HepG2 (cell line): ENCODE results near the gene NR3C2. TPM values are rescaled to one million over a fixed set of nuclear protein-coding genes. Genes with fewer than 3 reads are reported as not detected.

ENCODE experiments used
- ATAC-seq: fragments of 200-7000 bp; cut with Tn5 transposase; 3 replicates; pipeline ENCODE4 v1.9.1; 2020; ENCODE audit warnings: mild to moderate bottlenecking, moderate library complexity
- BruUV-seq: library from RNA; stranded (reverse); fragments of 400-500 nt; replicated peaks from 2 replicates; lab custom pipeline; 2021; lab: Mats Ljungman, UMichigan
- CTCF ChIA-PET: fragments of 300-600 bp; formaldehyde crosslinking; extraction: SDS; loops from one replicate; lab custom pipeline; 2021; ENCODE audit warnings: low total read pairs, inconsistent platforms, low intra/inter-chr PET ratio; lab: Yijun Ruan, JAX
- POLR2A ChIA-PET: fragments of 350-600 bp; sonication (Branson Sonifier 250); formaldehyde crosslinking; loops from one replicate; lab custom pipeline; 2020; ENCODE audit warnings: antibody characterized with exemption, inconsistent platforms; lab: Yijun Ruan, JAX
- DNase-seq: peaks from one replicate; pipeline ENCODE4 v3.0.0-alpha.2; 2015; ENCODE audit warnings: low spot score
- FAIRE-seq: peaks from 3 replicates; lab custom pipeline; 2011; peaks lifted over from hg19 to GRCh38; lab: Jason Lieb, UNC
- H2AFZ ChIP-seq: one replicate; pipeline ENCODE4 v1.6.1; 2011; ENCODE audit warnings: low read length, inconsistent platforms
- H3K27ac ChIP-seq: fragments of 300-600 bp; 3 replicates; pipeline ENCODE4 v1.8.0; 2011; ENCODE audit warnings: mixed run types, mild to moderate bottlenecking, mixed read lengths, low read length, inconsistent platforms; ENCODE audit not compliant: insufficient read depth; ENCODE audit errors: extremely low read length
- H3K27me3 ChIP-seq, 2 experiments: fragments of 200-600 bp in 1 of 2; 2 replicates in 1 of 2; 3 replicates in 1 of 2; pipeline versions ENCODE4 v1.6.0 to v1.8.0; 2011; ENCODE audit warnings: low read length in 2 of 2, mild to moderate bottlenecking in 2 of 2, moderate library complexity in 2 of 2, inconsistent platforms in 1 of 2; ENCODE audit not compliant: insufficient read depth in 2 of 2, control insufficient read depth in 1 of 2
- H3K36me3 ChIP-seq, 2 experiments: fragments of 200-600 bp in 1 of 2; replicated peaks in 1 of 2; 2 replicates in 1 of 2; 3 replicates in 1 of 2; pipeline versions ENCODE4 v1.5.1 to v1.8.0; 2011; ENCODE audit warnings: low read length in 2 of 2, inconsistent platforms in 1 of 2; ENCODE audit not compliant: insufficient read depth in 2 of 2, control insufficient read depth in 1 of 2
- H3K4me1 ChIP-seq: 2 replicates; pipeline ENCODE4 v1.5.1; 2012; ENCODE audit warnings: low read length, inconsistent platforms; ENCODE audit not compliant: insufficient read depth
- H3K4me2 ChIP-seq: 2 replicates; pipeline ENCODE4 v1.6.0; 2011; ENCODE audit warnings: low read depth, low read length, inconsistent platforms
- H3K4me3 ChIP-seq, 3 experiments: fragments of 200-600 bp in 1 of 3; sonication (generic), shearing (Covaris generic) in 1 of 3; replicated peaks in 1 of 3; 2 replicates each; pipeline ENCODE4 v1.5.1; 2011 to 2016; ENCODE audit warnings: low read length in 3 of 3, inconsistent platforms in 2 of 3, low read depth in 2 of 3, mild to moderate bottlenecking in 2 of 3, control low read depth in 1 of 3, mixed read lengths in 1 of 3; ENCODE audit not compliant: insufficient read depth in 1 of 3
- H3K79me2 ChIP-seq: one replicate; pipeline ENCODE4 v1.6.1; 2011; ENCODE audit warnings: low read length, inconsistent platforms; ENCODE audit not compliant: insufficient read depth
- H3K9ac ChIP-seq: 2 replicates; pipeline ENCODE4 v1.6.0; 2011; ENCODE audit warnings: mild to moderate bottlenecking, low read depth, low read length, inconsistent platforms; ENCODE audit not compliant: insufficient read depth
- H3K9me3 ChIP-seq: 2 replicates; pipeline ENCODE4 v1.5.1; 2012; ENCODE audit warnings: mild to moderate bottlenecking, low read length
- H4K20me1 ChIP-seq: 2 replicates; pipeline ENCODE4 v1.6.0; 2011; ENCODE audit warnings: inconsistent platforms, mild to moderate bottlenecking, low read length, moderate library complexity; ENCODE audit not compliant: insufficient read depth
- ELF3 ChIP-seq: IDR thresholded peaks from 2 replicates; pipeline ENCODE4 v1.6.1; 2016; ENCODE audit warnings: missing genetic modification reagents, missing compliant biosample characterization
- HNF4G ChIP-seq, 2 experiments: sonication (generic) in 1 of 2; formaldehyde crosslinking in 1 of 2; IDR thresholded peaks; 2 replicates each; pipeline versions ENCODE4 v1.4.0 to v1.6.1; 2011 to 2020; ENCODE audit warnings: borderline replicate concordance in 2 of 2, low read depth in 2 of 2, mild to moderate bottlenecking in 2 of 2, low read length in 1 of 2, missing genetic modification reagents in 1 of 2, moderate library complexity in 1 of 2
- SETDB1 ChIP-seq: sonication (generic); formaldehyde crosslinking; IDR thresholded peaks from 2 replicates; pipeline ENCODE4 v1.5.1; 2020; ENCODE audit warnings: missing genetic modification reagents, mild to moderate bottlenecking, borderline replicate concordance
- TEAD2 ChIP-seq: sonication (generic); formaldehyde crosslinking; IDR thresholded peaks from 2 replicates; pipeline ENCODE4 v1.9.0; 2021; ENCODE audit warnings: missing genetic modification reagents
- ZNF282 ChIP-seq: fragments of 450-650 bp; IDR thresholded peaks from 2 replicates; pipeline ENCODE4 v1.6.1; 2018; ENCODE audit not compliant: partially characterized antibody
- ZNF562 ChIP-seq: sonication (generic); formaldehyde crosslinking; IDR thresholded peaks from 2 replicates; pipeline ENCODE4 v1.8.0; 2022; ENCODE audit warnings: missing genetic modification reagents, borderline replicate concordance
- in situ Hi-C: cut with HindIII; loops from 2 replicates; pipeline ENCODE4 v1.10.0; 2017; ENCODE audit warnings: low pct_unique_long_range_greater_than_20kb; ENCODE audit not compliant: extremely low pct_ligation_motif_present
- intact Hi-C: fragments of 100-400 bp; cut with micrococcal nuclease; formaldehyde crosslinking; loops from one replicate; pipeline ENCODE4 v1.10.0; 2022; ENCODE audit not compliant: unreplicated experiment
- polyA plus RNA-seq, 8 experiments: library from polyadenylated mRNA; depleted of rRNA in 3 of 8; stranded (reverse) in 7 of 8; unstranded in 1 of 8; fragments of >200 nt; fragmentation: Illumina TruSeq in 4 of 8; extraction: Trizol in 4 of 8; gene quantifications; 2 replicates each; pipeline versions ENCODE4 v1.2.1 to v1.2.3, GENCODE V29; 2011 to 2016; ENCODE audit warnings: low read depth in 4 of 8, missing spikeins in 1 of 8, mixed read lengths in 1 of 8; ENCODE audit not compliant: insufficient read depth in 1 of 8
- total RNA-seq, 5 experiments: library from RNA; depleted of rRNA; stranded (reverse); fragments of >200 nt; fragmentation: Illumina TruSeq; extraction: Trizol; gene quantifications; 2 replicates each; pipeline ENCODE4 v1.2.3, GENCODE V29; 2016; ENCODE audit warnings: low read depth in 1 of 5
- TF ChIP-seq, protein P1 (sequence below): sonication (generic); formaldehyde crosslinking; IDR thresholded peaks from 2 replicates; pipeline ENCODE4 v1.4.0; 2020; ENCODE audit warnings: missing genetic modification reagents, borderline replicate concordance
- TF ChIP-seq, protein P2 (sequence below), 2 experiments: fragments of 450-650 bp in 1 of 2; sonication (generic) in 1 of 2; formaldehyde crosslinking; IDR thresholded peaks; 2 replicates each; pipeline versions ENCODE4 v1.5.0 to v1.8.0; 2020 to 2022; ENCODE audit warnings: mild to moderate bottlenecking in 1 of 2, missing genetic modification reagents in 1 of 2
- TF ChIP-seq, protein P3 (sequence below): sonication (generic); formaldehyde crosslinking; IDR thresholded peaks from 2 replicates; pipeline ENCODE4 v1.4.0; 2020; ENCODE audit warnings: missing genetic modification reagents
- TF ChIP-seq, protein P4 (sequence below): sonication (generic); formaldehyde crosslinking; IDR thresholded peaks from 2 replicates; pipeline ENCODE4 v1.5.0; 2020; ENCODE audit warnings: mild to moderate bottlenecking, missing genetic modification reagents
- TF ChIP-seq, protein P5 (sequence below): IDR thresholded peaks from 2 replicates; pipeline ENCODE4 v1.6.1; 2016; ENCODE audit warnings: mild to moderate bottlenecking

NR3C2 gene
- total and polyA plus RNA-seq, 2 of the 13 experiments (the other 11 are each of a cell fraction or from before 2014, with no cell fraction given): 0.26 to 0.46 TPM

DNA sequence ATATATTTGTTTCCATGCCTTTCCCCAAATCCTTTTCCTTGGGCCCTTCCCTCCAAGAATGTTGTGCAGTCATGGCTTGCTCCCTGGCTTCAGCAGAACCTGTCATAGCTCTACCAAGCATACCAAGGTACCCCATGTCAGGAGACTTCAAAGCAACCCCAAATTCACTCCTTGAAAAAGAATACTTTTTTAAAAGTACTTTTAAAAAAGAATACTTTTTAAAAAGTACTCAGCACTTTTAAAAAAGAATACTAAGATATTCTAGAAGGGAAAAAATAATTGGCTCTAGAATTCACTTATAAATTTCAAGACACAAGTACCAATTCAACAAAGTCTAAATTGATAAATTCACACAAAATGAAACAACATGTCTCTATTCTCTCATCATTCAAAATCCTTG, 76.0 kb downstream of the NR3C2 start:
- Histone ChIP-seq H3K79me2 (no peaks in the 10 kb centered on the region), H3K9me3 (no peaks in the 10 kb centered on the region), H4K20me1 (no peaks in the 10 kb centered on the region), H3K4me1 (peaks cover 9% of the 10 kb centered on the region), H3K27ac (no peak overlapping the region), H3K27me3 (no peaks in the 10 kb centered on the region; a peak in 1 of 5 replicates), H3K36me3 (no peaks in the 10 kb centered on the region), H3K9ac (no peak overlapping the region), H2AFZ (no peak overlapping the region), H3K4me3 (no peak overlapping the region), H3K4me2 (no peak overlapping the region)
- in situ Hi-C loops (no loop called here), intact Hi-C loops (no loop called here)
- POLR2A ChIA-PET: no interaction called here
- no TSS peak for BruUV-seq
- no peak for TF ChIP-seq HNF4G (IDR thresholded peaks at IDR 0.05; ENCODE audit: borderline replicate concordance, low read depth, low read length)
- TF ChIP-seq HNF4G (CRISPR knock-in tag; IDR thresholded peaks at IDR 0.05; ENCODE audit: borderline replicate concordance, low read depth): no peak
- TF ChIP-seq, protein P1, sequence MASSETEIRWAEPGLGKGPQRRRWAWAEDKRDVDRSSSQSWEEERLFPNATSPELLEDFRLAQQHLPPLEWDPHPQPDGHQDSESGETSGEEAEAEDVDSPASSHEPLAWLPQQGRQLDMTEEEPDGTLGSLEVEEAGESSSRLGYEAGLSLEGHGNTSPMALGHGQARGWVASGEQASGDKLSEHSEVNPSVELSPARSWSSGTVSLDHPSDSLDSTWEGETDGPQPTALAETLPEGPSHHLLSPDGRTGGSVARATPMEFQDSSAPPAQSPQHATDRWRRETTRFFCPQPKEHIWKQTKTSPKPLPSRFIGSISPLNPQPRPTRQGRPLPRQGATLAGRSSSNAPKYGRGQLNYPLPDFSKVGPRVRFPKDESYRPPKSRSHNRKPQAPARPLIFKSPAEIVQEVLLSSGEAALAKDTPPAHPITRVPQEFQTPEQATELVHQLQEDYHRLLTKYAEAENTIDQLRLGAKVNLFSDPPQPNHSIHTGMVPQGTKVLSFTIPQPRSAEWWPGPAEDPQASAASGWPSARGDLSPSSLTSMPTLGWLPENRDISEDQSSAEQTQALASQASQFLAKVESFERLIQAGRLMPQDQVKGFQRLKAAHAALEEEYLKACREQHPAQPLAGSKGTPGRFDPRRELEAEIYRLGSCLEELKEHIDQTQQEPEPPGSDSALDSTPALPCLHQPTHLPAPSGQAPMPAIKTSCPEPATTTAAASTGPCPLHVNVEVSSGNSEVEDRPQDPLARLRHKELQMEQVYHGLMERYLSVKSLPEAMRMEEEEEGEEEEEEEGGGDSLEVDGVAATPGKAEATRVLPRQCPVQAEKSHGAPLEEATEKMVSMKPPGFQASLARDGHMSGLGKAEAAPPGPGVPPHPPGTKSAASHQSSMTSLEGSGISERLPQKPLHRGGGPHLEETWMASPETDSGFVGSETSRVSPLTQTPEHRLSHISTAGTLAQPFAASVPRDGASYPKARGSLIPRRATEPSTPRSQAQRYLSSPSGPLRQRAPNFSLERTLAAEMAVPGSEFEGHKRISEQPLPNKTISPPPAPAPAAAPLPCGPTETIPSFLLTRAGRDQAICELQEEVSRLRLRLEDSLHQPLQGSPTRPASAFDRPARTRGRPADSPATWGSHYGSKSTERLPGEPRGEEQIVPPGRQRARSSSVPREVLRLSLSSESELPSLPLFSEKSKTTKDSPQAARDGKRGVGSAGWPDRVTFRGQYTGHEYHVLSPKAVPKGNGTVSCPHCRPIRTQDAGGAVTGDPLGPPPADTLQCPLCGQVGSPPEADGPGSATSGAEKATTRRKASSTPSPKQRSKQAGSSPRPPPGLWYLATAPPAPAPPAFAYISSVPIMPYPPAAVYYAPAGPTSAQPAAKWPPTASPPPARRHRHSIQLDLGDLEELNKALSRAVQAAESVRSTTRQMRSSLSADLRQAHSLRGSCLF (CRISPR knock-in tag): no peak
- TF ChIP-seq, protein P2, sequence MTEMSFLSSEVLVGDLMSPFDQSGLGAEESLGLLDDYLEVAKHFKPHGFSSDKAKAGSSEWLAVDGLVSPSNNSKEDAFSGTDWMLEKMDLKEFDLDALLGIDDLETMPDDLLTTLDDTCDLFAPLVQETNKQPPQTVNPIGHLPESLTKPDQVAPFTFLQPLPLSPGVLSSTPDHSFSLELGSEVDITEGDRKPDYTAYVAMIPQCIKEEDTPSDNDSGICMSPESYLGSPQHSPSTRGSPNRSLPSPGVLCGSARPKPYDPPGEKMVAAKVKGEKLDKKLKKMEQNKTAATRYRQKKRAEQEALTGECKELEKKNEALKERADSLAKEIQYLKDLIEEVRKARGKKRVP (CRISPR knock-in tag; IDR thresholded peaks at IDR 0.05): no peak
- TF ChIP-seq ELF3 (CRISPR knock-in tag): no peak
- no peak for TF ChIP-seq TEAD2 (CRISPR knock-in tag)
- TF ChIP-seq ZNF282: no peak
- TF ChIP-seq, protein P3, sequence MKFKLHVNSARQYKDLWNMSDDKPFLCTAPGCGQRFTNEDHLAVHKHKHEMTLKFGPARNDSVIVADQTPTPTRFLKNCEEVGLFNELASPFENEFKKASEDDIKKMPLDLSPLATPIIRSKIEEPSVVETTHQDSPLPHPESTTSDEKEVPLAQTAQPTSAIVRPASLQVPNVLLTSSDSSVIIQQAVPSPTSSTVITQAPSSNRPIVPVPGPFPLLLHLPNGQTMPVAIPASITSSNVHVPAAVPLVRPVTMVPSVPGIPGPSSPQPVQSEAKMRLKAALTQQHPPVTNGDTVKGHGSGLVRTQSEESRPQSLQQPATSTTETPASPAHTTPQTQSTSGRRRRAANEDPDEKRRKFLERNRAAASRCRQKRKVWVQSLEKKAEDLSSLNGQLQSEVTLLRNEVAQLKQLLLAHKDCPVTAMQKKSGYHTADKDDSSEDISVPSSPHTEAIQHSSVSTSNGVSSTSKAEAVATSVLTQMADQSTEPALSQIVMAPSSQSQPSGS: no peak
- TF ChIP-seq ZNF562 (CRISPR knock-in tag): no peak
- TF ChIP-seq, protein P4, sequence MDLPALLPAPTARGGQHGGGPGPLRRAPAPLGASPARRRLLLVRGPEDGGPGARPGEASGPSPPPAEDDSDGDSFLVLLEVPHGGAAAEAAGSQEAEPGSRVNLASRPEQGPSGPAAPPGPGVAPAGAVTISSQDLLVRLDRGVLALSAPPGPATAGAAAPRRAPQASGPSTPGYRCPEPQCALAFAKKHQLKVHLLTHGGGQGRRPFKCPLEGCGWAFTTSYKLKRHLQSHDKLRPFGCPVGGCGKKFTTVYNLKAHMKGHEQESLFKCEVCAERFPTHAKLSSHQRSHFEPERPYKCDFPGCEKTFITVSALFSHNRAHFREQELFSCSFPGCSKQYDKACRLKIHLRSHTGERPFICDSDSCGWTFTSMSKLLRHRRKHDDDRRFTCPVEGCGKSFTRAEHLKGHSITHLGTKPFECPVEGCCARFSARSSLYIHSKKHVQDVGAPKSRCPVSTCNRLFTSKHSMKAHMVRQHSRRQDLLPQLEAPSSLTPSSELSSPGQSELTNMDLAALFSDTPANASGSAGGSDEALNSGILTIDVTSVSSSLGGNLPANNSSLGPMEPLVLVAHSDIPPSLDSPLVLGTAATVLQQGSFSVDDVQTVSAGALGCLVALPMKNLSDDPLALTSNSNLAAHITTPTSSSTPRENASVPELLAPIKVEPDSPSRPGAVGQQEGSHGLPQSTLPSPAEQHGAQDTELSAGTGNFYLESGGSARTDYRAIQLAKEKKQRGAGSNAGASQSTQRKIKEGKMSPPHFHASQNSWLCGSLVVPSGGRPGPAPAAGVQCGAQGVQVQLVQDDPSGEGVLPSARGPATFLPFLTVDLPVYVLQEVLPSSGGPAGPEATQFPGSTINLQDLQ (CRISPR knock-in tag): no peak
- no peak for TF ChIP-seq SETDB1 (CRISPR knock-in tag)
- TF ChIP-seq, protein P5, sequence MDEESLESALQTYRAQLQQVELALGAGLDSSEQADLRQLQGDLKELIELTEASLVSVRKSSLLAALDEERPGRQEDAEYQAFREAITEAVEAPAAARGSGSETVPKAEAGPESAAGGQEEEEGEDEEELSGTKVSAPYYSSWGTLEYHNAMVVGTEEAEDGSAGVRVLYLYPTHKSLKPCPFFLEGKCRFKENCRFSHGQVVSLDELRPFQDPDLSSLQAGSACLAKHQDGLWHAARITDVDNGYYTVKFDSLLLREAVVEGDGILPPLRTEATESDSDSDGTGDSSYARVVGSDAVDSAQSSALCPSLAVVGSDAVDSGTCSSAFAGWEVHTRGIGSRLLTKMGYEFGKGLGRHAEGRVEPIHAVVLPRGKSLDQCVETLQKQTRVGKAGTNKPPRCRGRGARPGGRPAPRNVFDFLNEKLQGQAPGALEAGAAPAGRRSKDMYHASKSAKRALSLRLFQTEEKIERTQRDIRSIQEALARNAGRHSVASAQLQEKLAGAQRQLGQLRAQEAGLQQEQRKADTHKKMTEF (CRISPR knock-in tag): no peak
- CTCF ChIA-PET: no interaction called here
- ATAC-seq: no peak
- no peak for FAIRE-seq
- no peak for DNase-seq
